ENCODE measurements around the gene TOM1L2. TPM values are rescaled to one million over a fixed set of nuclear protein-coding genes. Genes with fewer than 3 reads are reported as not detected.
"Not testable (repeated sequence)": the region's sequence is repeated elsewhere in the genome, so short reads cannot be mapped to it uniquely, and the experiment has no call there.

Gene TOM1L2
- total RNA-seq, 2 donors from 2014 or later = 15.5 to 17.8 TPM

DNA sequence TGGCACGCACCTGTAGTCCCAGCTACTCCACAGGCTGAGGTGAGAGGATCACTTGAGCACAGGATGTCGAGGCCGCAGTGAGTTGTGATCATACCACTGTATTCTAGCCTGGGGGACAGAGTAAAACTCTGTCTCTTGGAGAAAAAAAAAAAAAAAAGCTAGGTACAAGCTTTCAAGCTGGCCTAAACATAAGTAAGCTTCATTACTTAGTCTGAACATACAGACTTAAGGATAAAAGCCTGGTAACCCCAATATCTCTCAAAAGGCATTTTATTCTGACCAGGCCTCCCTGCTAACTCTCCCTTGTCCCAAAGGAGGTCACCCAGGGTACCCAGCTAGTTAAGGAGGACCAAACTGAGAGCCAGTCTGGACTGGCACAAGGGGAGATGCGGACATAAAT lies 46.2 kb downstream of the TOM1L2 start:
- no peaks in the 10 kb centered on the region for H3K9me3 Mint-ChIP-seq
- ATAC-seq (no peak), DNase-seq (ENCODE audit: low spot score) (no peak)
- H3K27ac Mint-ChIP-seq = peak overlapping the region in 1 of 2 donors; percentile 37
- no peak overlapping the region for H3K4me3 Mint-ChIP-seq
- H3K27me3 Mint-ChIP-seq = no peaks in the 10 kb centered on the region
- H3K4me1 Mint-ChIP-seq (ENCODE audit: low read depth in 2 of 2) = peaks cover 5 to 23% of the 10 kb centered on the region in 2 donors
- H3K36me3 Mint-ChIP-seq = no peaks in the 10 kb centered on the region

DNA sequence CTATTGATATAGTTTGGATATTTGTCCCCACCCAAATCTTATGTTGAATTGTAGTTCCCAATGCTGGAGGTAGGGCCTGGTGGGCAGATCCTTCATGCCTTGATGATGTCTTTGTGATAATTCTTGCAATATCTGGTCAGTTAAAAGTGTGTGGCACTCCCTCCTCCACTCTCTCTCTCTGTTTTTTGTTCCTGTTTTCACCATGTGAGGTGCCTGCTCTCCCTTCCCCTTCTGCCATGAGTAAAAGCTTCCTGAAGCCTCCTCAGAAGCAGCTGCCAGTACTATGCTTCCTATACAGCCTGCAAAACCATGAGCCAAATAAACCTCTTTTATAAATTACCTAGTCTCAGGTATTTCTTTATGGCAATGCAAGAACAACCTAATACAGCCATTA lies 47.3 kb downstream of the TOM1L2 start:
- Mint-ChIP-seq H3K9me3 (no peaks in the 10 kb centered on the region), H3K36me3 (no peaks in the 10 kb centered on the region), H3K27ac (no peak overlapping the region), H3K4me1 (ENCODE audit: low read depth in 2 of 2) (peaks cover 8 to 23% of the 10 kb centered on the region in 2 donors), H3K4me3 (no peak overlapping the region), H3K27me3 (no peaks in the 10 kb centered on the region)
- no peak for ATAC-seq
- DNase-seq (ENCODE audit: low spot score) = no peak

DNA sequence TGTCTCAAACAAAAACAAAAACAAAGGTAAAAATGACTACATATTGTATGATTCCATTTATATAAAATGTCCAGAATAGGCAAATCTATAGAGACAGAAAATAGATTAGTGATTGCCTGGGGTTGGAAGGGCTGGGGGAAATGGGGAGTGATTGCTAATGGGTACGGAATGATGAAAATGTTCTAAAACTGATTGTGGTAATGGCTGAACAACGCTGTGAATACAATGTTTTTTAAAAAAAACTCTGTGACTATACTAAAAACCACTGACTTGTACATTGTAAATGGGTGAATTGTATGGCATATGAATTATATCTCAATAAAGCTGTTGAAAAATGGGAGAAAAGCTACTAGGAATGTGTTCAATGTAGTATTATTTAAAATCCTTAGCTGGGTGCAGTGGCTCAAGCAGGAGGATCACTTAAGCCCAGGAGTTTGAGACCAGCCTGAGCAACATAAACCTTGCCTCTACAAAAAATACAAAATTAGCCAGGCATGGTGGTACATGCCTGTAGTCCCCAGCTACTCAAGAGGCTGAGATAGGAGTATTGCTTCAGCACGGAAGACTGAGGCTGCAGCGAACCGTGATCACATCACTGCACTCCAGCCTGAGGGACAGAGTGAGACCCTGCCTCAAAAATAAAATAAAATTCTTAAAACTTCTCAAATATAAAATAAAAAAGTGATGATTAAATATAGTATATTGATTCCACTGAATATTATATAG lies 47.9 kb downstream of the TOM1L2 start:
- Mint-ChIP-seq H3K9me3 (no peaks in the 10 kb centered on the region), H3K4me3 (no peak overlapping the region), H3K27me3 (no peaks in the 10 kb centered on the region), H3K36me3 (no peaks in the 10 kb centered on the region), H3K4me1 (ENCODE audit: low read depth in 2 of 2) (peaks cover 8 to 20% of the 10 kb centered on the region in 2 donors), H3K27ac (no peak overlapping the region)
- ATAC-seq = no peak
- no peak for DNase-seq (ENCODE audit: low spot score)

DNA sequence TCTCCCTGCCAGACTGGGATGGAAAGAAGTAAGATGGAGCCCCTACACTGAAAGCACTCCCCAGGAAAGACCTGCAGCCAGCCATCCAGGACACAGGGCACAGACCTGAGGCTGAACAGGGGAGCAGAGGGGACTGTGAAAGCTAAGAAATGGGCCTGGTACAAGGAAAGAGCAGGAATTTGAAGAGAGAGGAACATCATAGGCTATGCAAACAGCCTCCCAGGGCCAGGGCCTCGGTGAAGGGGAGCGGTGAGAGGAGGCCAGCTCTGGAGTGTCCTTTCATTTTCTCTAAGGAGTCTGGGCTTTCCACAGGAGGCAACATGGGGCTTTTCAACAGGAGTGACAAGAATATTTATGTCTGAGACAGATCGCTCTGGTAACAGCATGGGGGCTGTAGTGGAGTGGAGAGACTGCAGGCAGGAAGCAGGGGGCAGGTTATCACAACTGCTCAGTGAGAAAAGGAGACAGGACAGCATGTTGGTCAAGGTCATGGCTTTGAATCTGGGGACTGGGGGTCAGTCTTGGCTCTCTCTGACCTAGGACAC lies 50.1 kb downstream of the TOM1L2 start:
- H3K27ac Mint-ChIP-seq = no peak overlapping the region
- H3K27me3 Mint-ChIP-seq = no peaks in the 10 kb centered on the region
- ATAC-seq = no peak
- H3K4me3 Mint-ChIP-seq = no peak overlapping the region
- no peaks in the 10 kb centered on the region for H3K36me3 Mint-ChIP-seq
- H3K4me1 Mint-ChIP-seq (ENCODE audit: low read depth in 2 of 2) = peaks cover 8 to 20% of the 10 kb centered on the region in 2 donors
- no peak for DNase-seq (ENCODE audit: low spot score)
- no peaks in the 10 kb centered on the region for H3K9me3 Mint-ChIP-seq

DNA sequence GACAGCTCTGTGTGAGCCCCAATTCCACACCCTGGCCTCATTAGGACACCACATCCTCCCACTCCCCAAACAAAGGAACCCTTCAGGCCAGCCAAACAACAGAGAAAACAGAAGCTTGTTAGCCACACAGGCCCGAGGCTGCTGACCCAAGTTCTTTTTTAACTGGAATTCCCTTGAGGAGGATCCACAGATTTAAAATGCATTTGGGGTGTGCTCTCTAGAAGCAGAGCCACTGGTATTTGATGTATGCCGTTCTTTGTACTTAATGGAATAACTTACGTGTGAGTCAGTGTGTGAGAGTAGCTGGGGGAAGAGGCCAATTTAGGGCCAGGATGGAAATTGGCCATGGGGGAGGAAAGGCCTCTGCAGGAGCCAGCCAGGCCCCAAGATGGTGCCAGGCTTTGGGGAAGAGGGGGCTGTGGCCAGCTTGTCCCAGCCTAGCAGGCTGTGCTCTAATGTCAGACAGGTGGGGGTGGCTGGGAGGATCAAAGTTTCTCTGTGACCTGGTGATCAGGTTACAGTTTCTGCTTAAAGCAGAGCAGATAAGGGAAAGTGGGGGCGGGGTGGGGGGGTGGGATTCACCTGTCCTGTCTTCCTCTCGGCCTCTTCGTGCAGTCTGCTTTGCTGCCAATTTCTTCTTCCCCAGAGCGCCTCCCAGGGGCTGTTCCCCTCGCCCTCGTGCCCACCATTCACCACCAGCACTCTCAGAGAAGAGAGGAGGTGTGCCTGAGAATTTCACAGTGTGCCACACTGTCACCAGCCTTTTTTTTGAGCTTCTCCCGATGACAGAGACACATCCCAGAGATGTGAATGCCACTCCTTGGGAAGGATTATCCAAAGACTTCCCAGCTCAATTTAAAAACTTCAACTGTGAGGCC lies 50.8 kb downstream of the TOM1L2 start:
- H3K36me3 Mint-ChIP-seq = no peaks in the 10 kb centered on the region
- H3K27ac Mint-ChIP-seq = peak overlapping the region in 1 of 2 donors; percentile 51
- no peak overlapping the region for H3K4me3 Mint-ChIP-seq

DNA sequence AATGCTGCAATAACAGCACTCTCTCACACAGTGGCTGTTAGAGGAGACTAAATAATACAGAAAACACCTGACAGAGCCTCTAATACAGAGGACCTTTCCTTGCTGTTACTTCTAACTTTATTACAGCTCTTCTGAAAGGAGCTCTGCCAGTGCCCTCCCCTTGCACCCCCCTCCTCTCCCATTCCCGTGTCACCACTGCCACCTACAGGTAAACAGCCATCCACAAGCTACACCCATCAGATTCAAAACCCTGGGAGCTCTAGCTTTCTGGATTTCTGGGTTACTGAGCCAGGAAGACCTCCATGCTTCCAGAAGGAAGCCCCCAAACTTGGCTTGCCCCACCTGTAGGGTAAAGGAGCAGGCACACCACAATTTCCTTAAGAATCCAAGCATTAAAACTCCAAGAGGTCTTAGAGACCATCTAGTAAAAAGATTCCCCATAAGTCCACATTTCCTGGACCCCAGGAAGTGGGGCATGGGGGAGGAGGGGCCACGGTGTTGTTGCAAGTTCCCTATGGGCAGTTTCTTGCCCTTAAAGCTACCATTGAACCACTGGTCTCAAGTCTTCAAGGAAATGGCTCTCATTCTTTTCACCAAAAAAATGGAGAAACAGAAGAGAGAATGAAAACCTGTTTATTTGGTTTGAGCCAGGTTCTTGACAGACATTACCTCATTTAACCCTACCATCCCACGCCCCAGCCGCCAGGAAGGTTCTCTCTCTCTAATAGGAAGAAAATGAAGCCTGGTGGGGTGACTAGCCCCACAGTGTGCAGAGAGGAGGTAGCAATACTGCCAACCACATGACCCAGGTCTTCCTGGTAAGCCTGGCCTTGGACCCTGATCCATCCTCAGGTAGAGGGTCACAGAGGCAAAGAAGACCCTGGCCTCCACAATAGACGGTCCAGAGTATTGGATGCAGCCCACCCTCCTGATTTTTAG lies 52.8 kb downstream of the TOM1L2 start:
- no peaks in the 10 kb centered on the region for H3K9me3 Mint-ChIP-seq
- no peaks in the 10 kb centered on the region for H3K27me3 Mint-ChIP-seq
- ATAC-seq (peak in 1 of 2 donors; percentile 66), DNase-seq (ENCODE audit: low spot score) (no peak)
- H3K4me3 Mint-ChIP-seq = no peak overlapping the region
- no peaks in the 10 kb centered on the region for H3K36me3 Mint-ChIP-seq
- H3K4me1 Mint-ChIP-seq (ENCODE audit: low read depth in 2 of 2) = peaks cover 8 to 12% of the 10 kb centered on the region in 2 donors
- no peak overlapping the region for H3K27ac Mint-ChIP-seq

More for the DNA sequence above, 50.8 kb downstream of the TOM1L2 start:
- DNase-seq (ENCODE audit: low spot score) (no peak), ATAC-seq (no peak)
- H3K27me3 Mint-ChIP-seq = no peaks in the 10 kb centered on the region
- no peaks in the 10 kb centered on the region for H3K9me3 Mint-ChIP-seq
- peaks cover 8 to 14% of the 10 kb centered on the region in 2 donors for H3K4me1 Mint-ChIP-seq (ENCODE audit: low read depth in 2 of 2)

DNA sequence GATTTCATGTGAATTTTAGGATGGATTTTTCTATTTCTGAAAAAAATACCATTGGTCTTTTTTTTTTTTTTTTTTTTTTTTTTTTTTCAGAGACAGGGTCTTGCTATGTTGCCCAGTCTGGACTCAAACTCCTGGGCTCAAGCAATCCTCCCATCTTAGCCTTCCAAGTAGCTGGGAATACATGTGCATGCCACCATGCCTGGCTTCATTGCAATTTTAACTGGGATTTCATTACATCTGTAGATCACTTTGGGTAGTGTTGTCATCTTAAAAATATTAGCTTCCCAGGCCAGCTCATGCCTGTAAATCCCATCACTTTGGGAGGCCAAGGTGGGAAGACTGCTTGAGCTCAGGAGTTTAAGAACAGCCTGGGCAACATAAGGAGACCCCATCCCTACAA lies 54.8 kb downstream of the TOM1L2 start:
- Mint-ChIP-seq H3K4me1 (ENCODE audit: low read depth in 2 of 2) (peaks cover 8 to 15% of the 10 kb centered on the region in 2 donors), H3K4me3 (no peak overlapping the region), H3K27ac (no peak overlapping the region), H3K27me3 (no peaks in the 10 kb centered on the region), H3K36me3 (no peaks in the 10 kb centered on the region), H3K9me3 (no peaks in the 10 kb centered on the region)
- no peak for DNase-seq (ENCODE audit: low spot score)
- ATAC-seq = no peak

DNA sequence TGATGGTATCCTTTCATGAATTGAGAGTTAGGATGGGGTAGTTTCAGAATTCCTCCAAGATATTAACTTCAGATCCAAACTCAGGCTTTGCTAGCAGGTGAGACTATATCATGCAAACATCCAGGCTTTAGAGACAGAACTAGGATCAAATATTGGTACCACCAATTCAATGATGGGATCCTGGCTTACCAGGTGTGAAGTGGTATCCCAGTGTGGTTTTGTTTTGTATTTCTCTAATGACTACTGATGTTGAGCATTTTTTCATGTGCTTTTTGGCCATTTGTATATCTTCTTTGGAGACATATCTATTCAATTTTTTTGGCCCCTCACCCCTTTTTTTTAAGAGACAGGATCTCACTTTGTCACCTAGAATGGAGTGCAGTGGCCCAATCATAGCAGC lies 57.0 kb downstream of the TOM1L2 start:
- ATAC-seq = no peak
- H3K27me3 Mint-ChIP-seq = no peaks in the 10 kb centered on the region

DNA sequence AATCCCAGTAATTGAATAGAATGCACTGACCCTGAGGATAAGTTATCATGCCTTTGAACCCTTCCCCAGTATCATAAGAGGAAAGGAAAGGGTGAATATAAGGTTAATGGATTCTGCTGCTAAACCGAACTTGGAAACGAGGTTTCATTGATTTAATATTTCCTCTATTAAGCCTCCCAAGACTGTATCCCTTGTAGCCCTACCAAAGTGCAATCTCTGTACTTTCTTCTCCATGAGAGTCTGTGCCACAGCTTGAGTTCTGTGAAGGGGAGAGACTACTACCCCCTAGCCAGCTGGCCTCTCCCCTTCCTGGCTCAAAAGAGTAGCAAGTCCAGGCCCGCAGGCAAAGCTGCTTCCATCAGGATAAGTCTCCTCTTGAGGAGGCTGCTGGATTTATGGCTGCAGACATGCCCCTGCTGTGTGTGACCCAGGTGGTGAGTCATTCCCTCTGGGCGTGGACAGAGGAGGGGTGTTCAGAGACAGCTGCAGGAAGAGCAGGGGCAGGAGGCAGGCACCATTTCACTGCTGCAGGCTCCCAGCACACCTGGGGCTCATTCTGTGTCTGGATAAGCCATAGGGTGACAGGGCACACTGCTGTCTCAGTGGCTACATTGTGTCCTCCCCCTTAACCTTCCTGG lies 58.4 kb downstream of the TOM1L2 start:
- H3K4me1 Mint-ChIP-seq (ENCODE audit: low read depth in 2 of 2) = peaks cover 0 to 4% of the 10 kb centered on the region in 2 donors
- H3K27me3 Mint-ChIP-seq = no peaks in the 10 kb centered on the region
- H3K4me3 Mint-ChIP-seq = no peak overlapping the region
- DNase-seq (ENCODE audit: low spot score) = no peak
- no peak overlapping the region for H3K27ac Mint-ChIP-seq
- ATAC-seq = peak in 1 of 2 donors; percentile 63
- no peaks in the 10 kb centered on the region for H3K9me3 Mint-ChIP-seq
- H3K36me3 Mint-ChIP-seq = no peaks in the 10 kb centered on the region

More for the DNA sequence above, 57.0 kb downstream of the TOM1L2 start:
- no peak for DNase-seq (ENCODE audit: low spot score)
- Mint-ChIP-seq H3K4me3 (no peak overlapping the region), H3K4me1 (ENCODE audit: low read depth in 2 of 2) (peaks cover 0 to 4% of the 10 kb centered on the region in 2 donors), H3K9me3 (no peaks in the 10 kb centered on the region), H3K36me3 (no peaks in the 10 kb centered on the region), H3K27ac (no peak overlapping the region)

DNA sequence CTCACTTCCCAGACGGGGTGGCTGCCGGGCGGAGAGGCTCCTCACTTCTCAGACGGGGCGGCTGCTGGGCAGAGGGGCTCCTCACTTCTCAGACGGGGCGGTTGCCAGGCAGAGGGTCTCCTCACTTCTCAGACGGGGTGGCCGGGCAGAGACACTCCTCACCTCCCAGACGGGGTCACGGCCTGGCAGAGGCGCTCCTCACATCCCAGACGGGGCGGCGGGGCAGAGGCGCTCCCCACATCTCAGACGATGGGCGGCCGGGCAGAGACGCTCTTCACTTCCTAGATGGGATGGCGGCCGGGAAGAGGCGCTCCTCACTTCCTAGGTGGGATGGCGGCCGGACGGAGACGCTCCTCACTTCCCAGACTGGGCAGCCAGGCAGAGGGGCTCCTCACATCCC lies 59.9 kb downstream of the TOM1L2 start:
- not testable (repeated sequence) for H3K27ac Mint-ChIP-seq; ATAC-seq; H3K4me1 Mint-ChIP-seq (ENCODE audit: low read depth in 2 of 2); H3K36me3 Mint-ChIP-seq; DNase-seq (ENCODE audit: low spot score); H3K9me3 Mint-ChIP-seq; H3K27me3 Mint-ChIP-seq; H3K4me3 Mint-ChIP-seq

DNA sequence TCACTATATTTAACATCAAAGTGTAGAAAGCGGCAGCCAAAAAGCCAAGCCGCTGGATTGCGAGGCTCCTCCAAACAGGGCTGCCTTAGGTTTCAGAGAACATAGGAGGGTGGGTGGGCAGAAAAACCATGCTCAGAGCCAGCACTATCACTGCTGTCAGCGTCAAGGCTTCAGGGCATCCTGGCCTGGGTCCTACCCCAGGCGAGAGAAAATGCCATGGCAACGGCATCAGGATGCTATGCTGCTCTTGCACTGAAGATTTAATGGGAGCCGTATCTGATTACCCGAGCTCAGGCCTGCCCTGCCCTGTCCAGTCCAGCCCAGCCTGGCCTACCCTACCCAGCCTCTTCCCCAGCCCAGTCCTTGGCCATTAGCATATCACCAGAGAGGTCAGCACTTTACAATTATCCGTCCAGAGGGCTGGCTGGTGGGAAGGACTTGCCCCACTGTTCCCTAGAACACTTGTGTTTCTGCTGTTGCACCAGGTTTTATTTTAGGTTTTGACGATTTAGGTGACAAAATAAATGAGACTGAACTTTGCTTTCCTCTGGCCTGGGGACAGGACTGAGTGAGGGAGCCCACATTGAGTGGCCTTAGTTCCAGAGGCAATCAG lies 61.1 kb downstream of the TOM1L2 start:
- H3K27ac Mint-ChIP-seq = no peak overlapping the region
- H3K9me3 Mint-ChIP-seq = no peaks in the 10 kb centered on the region
- ATAC-seq (no peak), DNase-seq (ENCODE audit: low spot score) (no peak)
- H3K4me3 Mint-ChIP-seq = no peak overlapping the region
- no peaks in the 10 kb centered on the region for H3K27me3 Mint-ChIP-seq
- H3K4me1 Mint-ChIP-seq (ENCODE audit: low read depth in 2 of 2) = peaks cover 0 to 4% of the 10 kb centered on the region in 2 donors
- H3K36me3 Mint-ChIP-seq = no peaks in the 10 kb centered on the region

DNA sequence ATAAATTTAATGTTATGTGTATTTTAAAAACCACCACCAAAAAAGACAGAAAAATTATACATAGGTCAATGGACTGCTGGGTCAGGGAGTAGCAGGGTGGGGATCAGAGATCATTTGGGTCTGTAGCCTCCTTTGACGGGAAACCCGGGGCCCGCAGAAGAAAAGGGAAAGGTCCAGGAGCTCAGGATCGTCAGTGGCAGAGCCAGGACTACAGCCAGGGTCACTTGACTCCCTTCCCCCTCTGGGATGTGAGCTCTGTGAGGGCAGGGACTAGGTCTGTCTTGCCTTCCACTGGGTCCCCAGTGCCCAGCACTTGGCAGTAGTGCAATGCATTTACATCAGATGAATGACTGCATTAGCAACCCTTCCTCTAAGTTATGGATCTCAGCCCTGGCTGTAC lies 62.1 kb downstream of the TOM1L2 start:
- Mint-ChIP-seq H3K36me3 (no peaks in the 10 kb centered on the region), H3K27me3 (no peaks in the 10 kb centered on the region)

More for the DNA sequence above, 62.1 kb downstream of the TOM1L2 start:
- Mint-ChIP-seq H3K9me3 (no peaks in the 10 kb centered on the region), H3K27ac (no peak overlapping the region), H3K4me3 (no peak overlapping the region), H3K4me1 (ENCODE audit: low read depth in 2 of 2) (peaks cover 0 to 4% of the 10 kb centered on the region in 2 donors)
- ATAC-seq = no peak
- DNase-seq (ENCODE audit: low spot score) = no peak

All from natural killer cell treated with Interleukin-12 subunit alpha and Interleukin-12 subunit beta and Interleukin-15 and Interleukin-18, amount 100 ng/mL, for 72 hours (primary cell).